Measurements from ENCODE around the gene ALX1.
A peak's percentile ranks its signal among the peaks of the same experiment; 100 is the strongest.

ALX1 gene

DNA sequence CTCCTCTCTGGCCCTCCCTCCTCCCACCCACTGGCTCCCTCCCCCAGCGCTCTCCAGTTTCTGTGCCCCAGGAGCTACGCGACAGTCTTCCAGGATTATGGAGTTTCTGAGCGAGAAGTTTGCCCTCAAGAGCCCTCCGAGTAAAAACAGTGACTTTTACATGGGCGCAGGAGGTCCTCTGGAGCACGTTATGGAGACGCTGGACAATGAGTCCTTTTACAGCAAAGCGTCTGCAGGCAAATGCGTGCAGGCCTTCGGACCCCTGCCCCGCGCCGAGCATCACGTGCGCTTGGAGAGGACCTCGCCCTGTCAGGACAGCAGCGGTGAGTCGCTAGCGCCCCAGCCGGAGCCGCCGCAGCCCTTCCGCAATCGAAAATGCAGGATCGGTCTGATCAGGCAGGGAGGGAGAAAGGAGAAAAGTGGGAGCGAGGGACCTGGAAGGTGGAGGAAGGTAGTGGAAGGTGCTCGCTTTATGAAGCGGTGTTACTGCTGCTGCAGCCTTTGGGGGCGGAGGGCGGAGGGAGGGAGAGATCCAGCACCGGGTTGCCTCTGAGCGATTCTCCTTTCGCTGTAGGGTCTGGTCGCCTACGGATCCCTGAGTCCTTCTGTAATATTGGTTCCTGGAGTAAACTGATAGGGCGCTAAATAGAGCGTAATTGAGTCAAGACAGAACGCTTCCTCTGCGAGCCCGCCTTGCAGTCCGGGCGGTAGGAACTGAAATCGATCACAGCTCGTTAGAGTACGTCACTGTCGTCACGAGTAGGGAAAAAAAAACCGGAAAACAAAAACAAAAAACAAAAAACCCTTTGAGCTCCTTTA lies at the start of gene ALX1:
Gene ALX1, plus strand, starts transcription at position 56 of the 819 bp plus-strand sequence. Its CDS starts 42 bp downstream, at position 98.
- DNase-seq (ENCODE audit: low spot score), result peak; percentile 80

- no peak for DNase-seq (ENCODE audit: low spot score)
Measured at GRCh38 chr12:85237327-85237726, 42.7 kb upstream of the ALX1 start.

- DNase-seq (ENCODE audit: low spot score), result no peak
Measured at GRCh38 chr12:85244561-85244960, 35.5 kb upstream of the ALX1 start.

DNA sequence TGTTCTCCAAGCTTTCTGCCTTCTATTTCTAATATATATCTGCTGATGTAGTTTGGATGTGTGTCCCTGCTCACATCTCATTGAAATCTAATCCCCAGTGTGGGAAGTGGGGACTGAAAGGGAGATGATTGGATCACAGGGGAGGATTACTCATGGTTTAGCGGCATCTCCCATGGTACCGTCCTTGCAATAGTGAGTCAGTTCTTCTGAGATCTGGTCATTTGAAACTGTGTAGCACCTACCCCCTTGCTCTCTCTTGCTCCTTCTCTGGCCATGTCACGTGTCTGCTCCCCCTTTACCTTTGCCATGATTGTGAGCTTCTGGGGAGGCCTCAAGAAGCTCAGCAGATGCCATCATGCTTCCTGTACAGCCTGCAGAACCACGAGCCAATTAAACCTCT lies 26.2 kb upstream of the ALX1 start:
- no peak for DNase-seq (ENCODE audit: low spot score)

- no peak for DNase-seq (ENCODE audit: low spot score)
Measured at GRCh38 chr12:85257671-85258070, 22.3 kb upstream of the ALX1 start.

DNA sequence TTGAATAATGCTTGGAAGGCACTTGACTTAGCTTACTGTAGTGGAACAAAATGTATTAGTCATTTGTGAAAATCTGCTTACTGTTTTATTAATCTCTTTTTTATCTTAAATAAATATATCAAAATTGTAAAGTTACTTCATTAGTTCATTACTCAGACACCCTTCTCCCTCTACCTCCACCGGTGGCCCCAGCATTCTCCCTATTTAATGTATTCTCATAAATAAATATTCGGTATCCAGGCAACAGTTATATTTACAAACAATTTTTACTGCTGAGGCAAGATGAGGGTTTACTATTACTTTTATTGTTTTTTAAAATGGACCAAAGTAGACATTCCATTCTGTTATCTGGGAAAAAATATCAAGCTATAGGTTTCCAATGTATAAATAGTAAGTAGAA lies 19.6 kb upstream of the ALX1 start:
- DNase-seq (ENCODE audit: low spot score), result no peak

DNA sequence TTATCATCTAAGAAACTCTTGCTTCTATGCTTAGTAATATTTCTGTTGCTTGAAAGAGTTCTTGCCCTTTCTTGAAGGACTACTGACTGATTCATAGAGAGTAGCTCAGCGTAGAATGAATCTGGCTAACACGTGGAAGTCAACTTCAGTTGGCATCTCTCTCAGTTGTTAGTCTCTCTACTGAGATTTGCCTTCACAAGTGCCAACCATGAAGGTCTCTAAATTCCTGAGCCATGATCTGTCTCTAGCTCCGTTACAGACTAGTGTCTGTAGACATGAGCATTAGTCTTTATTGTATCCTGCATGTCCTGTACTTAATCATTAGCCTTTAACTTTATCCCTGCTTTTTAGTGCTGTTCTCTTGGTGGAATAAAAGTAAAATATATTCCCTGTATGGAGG lies 19.1 kb upstream of the ALX1 start:
- DNase-seq (ENCODE audit: low spot score), result no peak

DNA sequence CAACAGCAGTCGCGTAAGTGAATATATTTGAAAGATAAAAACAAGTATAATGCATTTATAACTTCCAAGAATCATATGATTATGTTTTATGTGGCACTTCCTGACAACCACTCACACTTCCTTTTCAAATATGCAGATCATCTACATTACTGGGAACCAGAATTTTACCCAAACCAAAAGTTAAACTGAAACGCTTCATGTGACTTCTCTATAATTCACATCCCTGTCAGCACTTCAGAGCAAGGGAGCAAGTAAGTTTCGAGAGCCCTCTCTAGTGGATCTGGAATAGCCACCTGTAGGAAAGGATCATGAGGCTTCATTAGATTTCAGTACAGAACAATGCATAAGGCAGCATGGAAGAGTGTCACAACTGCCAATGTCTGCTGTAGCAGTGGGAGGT lies 13.7 kb upstream of the ALX1 start:
- DNase-seq (ENCODE audit: low spot score), result no peak

GRCh38 chr12:85273381-85274314 lies 6.4 kb upstream of the ALX1 start:
- no peak for DNase-seq (ENCODE audit: low spot score)

DNA sequence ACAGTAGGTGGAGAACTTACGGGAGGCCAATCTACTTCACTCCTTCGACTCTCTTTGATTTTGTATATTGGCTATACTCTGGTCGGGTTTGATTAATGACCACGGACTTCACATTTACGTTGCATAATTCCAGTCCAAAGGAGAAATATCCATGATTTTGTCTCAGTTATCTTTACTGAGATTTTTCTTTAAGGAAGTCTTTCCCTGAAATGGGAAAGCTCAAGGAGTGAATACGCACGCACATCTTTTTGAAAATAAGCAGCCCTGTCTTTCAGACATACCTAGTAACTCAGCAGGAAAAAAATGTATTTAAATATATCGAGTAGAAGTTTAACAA lies 5.7 kb upstream of the ALX1 start:
- no peak for DNase-seq (ENCODE audit: low spot score)

- no peak for DNase-seq (ENCODE audit: low spot score)
Measured at GRCh38 chr12:85275374-85275773, 4.6 kb upstream of the ALX1 start.

- DNase-seq (ENCODE audit: low spot score), result no peak
Measured at GRCh38 chr12:85277191-85277590, 2.8 kb upstream of the ALX1 start.

- DNase-seq (ENCODE audit: low spot score), result no peak
Measured at GRCh38 chr12:85277900-85278597, 2.0 kb upstream of the ALX1 start.

GRCh38 chr12:85278598-85279448 lies 1.2 kb upstream of the ALX1 start:
- DNase-seq (ENCODE audit: low spot score), result no peak

DNA sequence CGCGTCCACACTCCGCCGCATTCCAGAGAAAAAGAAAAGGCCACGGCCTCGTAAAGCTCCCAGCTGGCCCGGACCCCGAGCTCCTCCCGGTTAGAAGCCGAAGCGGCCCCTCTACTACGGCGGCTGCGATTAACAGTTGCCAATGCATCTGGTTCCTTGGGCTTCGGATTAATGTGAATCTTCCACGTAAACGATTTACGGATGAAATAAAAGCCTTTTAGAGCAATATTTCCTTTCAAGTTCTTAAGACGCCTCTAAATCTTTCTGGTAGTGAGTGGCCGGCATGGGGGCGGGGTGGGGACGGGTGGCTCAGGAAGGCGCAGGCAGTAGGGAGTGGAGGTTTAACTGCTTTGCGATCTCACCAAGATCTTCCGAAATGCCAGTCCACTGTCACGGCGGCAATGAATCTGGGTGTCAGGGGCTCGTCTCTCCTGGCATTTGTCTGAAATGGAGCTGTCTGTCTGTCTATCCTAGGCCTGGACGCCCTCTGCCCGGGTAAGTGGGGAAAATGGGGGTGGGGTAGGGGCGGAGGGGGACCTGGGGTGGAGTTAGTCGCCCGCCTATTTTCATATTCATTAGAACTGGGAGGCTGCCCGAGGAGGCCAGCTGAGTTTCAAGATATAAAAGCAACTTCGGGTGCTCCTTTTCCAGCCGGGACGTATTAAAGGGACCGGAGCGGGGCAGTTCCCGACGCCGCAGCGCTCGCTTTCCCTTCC lies 413 bp upstream of the ALX1 start:
- no peak for DNase-seq (ENCODE audit: low spot score)

DNA sequence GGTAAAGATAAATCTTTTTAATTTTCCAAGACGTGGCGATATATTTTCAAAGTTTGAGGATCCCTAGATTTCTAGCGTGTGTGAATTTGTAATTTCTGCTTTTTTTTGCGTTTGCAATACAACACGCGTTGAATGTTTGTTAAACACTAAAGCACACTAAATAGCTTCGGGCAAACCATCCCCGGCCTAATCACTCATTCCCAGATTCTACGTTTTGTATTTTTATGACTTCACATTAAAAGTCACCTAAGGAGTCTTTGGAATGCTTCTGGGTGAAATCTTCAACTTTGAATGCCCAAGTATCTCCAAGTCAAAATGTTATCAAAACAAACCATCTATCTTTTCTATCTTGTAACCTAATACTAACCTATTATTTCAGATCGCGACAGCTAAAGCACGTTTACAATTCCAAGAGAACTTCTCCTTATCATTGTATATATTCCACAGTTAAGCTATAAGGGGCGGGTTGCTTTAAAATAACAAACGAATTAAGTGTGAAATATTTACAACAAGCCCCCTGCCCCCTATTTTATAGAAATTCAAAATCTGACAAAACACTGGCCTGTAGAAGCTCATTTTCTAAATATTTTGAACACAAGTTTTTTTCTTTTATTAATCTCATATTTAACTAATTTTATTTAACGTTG lies 1.1 kb downstream of the ALX1 start:
- no peak for DNase-seq (ENCODE audit: low spot score)

GRCh38 chr12:85281636-85282312 lies 1.8 kb downstream of the ALX1 start:
- no peak for DNase-seq (ENCODE audit: low spot score)

GRCh38 chr12:85283560-85283959 lies 3.5 kb downstream of the ALX1 start:
- no peak for DNase-seq (ENCODE audit: low spot score)

- no peak for DNase-seq (ENCODE audit: low spot score)
Measured at GRCh38 chr12:85296362-85296761, 16.3 kb downstream of the ALX1 start.

DNA sequence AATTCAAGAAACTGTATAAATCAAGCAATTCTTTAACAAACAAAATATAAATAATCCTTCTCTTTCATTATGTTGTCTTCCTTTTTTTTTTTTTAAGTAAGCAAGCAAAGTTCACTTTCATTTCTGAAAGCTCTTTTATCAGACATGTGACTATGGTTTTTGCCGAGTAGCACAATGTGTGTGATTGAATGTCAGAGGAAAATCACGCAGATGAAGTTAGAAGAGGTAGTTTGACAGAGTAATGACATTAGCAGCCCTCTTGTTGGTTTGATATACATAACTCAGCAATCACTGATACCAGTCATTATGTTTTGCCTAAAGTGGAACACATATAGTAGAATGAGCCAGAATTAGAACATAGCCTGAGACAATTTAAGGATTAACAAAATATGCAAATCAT lies 19.0 kb downstream of the ALX1 start:
- DNase-seq (ENCODE audit: low spot score), result no peak

All from HuH-7.5 (cell line).